ENCODE results near the gene CTSA.
"Not testable (repeated sequence)": the region's sequence is repeated elsewhere in the genome, so short reads cannot be mapped to it uniquely, and the experiment has no call there.

Gene CTSA

DNA sequence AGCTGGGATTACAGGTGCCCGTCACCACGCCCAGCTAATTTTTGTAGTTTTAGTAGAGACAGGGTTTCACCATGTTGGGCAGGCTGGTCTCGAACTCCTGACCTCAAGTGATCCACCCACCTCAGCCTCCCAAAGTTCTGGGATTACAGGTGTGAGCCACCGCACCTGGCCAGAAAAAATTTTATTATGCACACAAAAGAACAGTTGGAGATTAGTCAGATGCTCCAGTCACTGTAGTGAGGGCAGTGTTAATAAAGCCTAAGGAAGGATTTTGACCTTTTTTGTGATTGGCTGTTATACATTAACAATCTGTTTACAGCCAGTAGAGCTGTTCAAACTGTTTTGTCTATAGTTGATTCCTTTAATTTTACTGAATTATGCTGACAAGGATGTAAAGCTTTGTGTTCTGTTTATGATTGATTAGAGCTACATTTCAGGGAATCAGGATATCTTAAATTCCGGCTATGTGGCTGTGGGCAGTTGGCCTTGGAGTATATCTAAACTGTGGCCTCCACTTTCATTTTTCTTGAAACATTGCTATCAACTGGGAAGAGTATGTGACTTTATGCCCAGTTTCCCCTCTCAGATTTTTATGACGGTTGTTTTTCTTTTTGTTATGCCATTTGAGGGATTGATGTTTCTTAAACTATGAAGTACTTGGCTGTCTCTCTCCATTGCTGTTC lies 23.9 kb upstream of the CTSA start:
- DNase-seq, result no peak

DNA sequence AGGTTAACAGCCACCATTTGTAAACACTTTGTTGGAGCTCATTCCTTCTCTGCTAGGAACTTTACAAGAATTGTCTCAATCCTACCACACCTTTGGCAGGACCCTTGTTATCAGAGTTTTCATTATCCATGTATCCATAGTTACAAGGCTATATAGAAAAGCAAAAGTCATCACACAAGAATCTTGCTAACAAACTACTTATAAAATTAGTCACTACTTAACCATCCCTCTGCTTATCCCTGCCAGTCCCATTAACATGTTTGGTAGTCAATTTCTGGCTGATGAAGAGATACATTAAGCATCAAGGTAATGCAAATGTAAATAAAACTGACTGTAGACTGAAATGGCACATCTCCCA lies 23.3 kb upstream of the CTSA start:
- no peak for DNase-seq

DNA sequence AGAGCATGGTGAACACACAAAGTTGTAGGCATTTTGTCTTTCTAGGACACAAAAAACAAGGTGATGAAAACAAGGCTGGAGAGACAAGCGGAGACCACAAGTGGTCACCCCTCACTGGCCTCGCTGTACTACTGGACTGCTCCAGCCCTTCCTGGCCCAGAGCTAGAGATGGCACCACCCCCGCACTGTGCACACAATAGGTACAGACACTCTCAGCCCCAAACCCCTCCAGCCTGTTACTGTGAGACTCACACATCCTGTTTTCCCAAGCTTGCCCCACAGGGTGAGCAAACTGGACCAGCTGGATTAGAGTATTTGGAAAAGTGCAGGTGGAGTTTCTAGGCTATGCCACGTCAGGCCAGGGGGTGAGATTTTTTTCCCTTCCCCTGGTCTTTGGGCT lies 18.5 kb upstream of the CTSA start:
- DNase-seq, result no peak

DNA sequence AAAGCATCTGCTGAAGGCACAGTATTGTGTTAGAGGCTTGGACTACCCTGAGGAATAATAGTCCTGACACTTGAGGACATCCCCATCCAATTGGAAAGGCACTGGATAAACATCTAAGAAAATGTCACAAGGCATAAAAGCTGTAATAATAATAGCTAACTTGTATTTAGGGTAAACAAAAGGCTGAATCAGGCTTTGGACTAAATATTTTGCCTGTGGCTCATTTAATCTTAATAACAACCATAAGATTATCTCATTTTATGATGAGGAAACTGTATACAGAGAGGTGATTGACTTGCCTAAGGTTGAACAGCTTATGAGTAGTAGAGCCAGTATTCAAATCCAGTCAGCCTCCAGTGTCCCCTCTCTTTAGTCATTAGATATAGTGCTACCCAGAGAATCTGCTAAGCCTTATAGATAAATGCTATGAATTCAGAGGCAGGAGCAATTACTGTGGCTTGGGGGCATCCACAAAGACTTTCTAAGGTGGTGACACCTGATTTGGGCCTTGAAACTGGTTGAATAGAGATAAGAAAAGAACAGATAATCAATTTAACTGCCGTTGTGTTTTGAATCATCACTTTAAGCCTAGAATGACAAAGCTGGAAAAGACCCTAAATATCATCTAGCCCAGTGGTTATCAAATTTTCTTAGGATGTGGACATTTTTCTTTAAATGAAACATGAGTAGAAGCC lies 17.6 kb upstream of the CTSA start:
- no peak for DNase-seq

DNA sequence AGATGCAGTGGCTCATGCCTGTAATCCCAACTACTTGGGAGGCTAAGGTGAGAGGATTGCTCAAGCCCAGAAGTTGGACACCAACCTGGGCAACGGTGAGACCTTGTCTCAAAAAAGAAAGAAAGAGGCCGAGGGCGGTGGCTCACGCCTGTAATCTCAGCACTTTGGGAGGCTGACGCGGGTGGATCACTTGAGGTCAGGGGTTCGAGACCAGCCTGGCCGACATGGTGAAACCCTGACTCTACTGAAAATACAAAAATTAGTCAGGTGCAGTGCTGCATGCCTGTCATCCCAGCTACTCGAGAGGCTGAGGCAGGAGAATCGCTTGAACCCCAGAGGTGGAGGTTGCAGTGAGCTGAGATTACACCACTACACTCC lies 17.0 kb upstream of the CTSA start:
- DNase-seq, result not testable (repeated sequence)

DNA sequence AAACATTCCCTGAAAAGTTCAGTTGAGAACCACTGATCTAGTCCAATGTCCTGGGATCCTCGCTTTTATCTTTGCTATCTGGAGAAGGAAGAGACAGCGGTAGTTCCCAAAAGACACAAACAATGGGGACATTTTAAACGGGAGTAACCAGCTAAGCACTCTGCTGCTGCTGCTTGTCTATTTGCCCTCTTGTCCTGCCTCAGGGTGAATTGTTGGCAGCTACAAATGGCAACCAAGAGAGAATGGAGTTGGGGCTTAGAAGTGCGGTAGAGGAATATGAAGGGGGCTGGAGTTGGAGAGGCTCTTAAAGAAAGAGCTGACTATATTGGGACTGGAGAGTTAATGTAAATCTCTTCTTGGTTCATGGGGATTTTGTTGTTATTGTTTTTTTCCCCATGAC lies 16.6 kb upstream of the CTSA start:
- DNase-seq, result no peak

DNA sequence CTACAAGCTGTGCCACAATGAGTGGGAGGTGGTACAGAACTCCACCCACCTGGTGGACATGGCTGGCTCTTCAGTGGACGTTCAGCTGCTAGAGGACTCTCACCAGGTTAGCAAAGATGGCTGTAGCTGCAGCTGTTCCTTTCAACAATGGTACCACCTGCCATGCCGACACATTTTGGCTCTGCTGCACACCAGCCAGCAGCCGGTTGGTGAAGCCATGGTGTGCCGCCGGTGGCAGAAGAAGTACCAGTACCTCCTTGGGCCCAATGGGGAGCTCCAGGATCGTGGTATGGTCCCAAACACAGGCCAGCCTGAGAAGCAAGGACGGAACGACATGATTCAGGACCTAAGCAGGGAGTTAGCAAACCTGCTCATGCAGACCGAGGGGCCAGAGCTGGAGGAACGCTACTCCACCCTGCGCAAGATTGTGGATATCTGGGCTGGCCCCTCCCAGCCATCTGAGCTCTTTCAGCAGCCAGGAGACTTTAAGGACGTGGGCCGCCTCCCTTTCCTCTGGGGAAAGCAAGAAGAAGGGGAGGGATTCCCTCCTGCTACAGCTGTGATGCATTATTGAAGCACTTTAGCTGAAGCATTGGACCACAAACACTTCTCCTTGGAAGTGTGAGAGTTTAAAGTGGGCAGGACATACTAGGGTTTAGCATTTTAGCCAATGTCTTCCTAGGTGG lies 12.9 kb upstream of the CTSA start:
- no peak for DNase-seq

DNA sequence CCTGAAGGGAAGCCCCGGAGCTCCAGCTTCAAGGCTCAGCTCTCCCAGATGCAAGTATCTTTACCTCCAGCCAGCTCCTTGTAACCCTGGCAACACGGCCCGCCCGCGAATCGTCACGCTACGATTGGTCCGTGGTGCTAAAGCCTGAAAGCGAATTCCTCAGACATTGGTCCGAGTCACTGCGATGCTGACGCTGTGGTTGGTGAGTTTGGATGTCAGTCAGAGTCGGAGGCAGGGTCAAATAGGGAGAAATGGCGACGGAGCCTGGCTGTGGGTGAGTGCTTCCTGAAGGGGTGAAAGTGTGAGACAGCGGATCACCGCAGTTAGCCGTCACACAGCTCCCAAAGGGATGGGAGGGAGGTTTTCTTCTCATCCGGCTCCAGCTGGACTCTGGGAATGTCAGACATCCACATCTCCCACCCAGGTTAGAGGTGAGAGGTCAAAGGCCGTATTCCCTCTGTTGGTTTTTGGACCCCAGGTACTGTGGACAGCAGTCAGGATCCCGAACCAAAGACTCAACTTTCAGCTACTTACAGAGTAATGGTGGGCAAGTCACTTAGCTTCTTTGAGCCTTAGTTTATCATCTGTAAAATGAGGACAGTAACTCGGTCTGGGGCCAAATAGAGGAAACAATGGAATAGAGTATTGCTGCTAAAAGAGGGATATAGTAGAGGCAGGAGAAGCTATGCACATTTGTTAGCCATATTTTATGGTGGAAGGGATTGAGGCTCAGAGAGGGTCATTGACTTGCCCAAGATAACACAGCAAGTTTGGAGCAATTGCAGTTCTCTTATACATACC lies 9.9 kb upstream of the CTSA start, which contains the start of gene ZSWIM1:
ZSWIM1 (plus strand) TSS at position 240 of the 801 bp plus-strand sequence. CDS start 1,366 bp downstream, outside the sequence.
- peak; percentile 100 for DNase-seq

DNA sequence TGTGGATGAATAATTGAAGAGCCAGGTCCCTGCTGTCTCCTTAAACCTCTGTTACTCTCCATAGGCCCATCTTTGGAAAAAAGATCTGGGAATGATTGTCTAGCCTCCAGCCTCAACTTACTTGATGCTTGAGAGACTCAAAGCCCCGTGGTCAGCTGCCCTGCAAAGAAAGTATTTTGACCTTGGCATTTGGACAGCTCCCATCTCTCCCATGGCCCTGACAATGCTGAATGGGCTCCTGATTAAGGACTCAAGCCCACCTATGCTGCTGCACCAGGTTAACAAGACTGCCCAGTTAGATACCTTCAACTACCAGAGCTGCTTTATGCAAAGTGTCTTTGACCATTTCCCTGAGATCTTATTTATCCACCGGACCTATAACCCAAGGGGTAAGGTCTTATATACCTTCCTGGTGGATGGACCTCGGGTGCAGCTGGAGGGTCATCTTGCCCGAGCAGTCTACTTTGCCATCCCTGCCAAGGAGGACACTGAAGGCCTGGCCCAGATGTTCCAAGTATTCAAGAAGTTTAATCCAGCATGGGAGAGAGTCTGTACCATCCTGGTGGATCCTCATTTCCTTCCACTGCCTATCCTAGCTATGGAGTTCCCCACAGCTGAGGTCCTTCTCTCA lies 8.6 kb upstream of the CTSA start:
- no peak for DNase-seq

DNA sequence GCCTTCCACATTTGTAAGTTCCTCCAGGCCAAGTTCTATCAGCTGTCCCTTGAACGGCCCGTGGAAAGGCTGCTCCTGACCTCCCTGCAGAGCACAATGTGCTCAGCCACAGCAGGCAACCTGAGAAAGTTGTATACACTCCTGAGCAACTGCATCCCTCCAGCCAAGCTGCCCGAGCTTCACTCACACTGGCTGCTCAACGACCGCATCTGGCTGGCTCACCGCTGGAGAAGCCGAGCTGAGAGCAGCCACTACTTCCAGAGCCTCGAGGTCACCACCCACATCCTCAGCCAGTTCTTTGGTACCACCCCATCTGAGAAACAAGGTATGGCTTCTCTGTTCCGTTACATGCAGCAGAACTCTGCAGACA lies 8.1 kb upstream of the CTSA start:
- DNase-seq, result no peak

DNA sequence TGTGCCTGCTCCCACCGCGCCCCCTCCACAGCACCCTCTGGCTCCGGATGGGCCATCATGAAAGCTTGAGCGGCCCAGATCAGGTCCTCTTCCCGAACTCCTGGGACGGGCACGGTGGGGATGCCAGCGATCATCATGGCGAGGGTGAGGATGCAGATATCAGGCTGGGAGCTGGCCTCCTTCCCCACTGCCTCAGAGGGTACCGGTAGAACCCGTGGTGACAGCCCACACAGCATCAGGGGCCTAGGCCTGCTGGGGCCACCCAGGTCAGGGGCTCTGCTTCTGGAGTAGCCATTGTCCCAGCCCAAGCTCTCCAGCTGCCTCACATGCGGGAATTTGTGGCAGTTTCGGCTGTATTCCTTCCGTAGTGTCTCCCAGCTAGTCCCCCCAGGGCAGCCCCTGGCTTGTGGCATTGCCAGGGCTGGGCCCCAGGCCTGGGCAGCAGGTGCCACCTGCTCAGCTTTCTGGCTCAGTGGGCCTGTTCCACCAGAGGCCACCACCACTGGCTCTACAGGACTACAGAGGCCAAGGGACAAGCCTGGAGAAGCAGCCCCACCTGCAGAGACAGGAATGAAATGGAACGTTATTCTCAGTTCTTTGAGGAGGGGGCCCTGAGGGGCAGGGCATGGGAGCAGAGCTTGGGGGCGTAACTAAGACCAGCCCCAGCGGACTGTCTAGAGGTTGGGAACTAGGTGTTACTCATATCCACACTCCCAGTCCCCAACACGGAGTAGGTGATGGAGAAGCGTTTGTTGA lies 4.4 kb upstream of the CTSA start:
- DNase-seq, result no peak

DNA sequence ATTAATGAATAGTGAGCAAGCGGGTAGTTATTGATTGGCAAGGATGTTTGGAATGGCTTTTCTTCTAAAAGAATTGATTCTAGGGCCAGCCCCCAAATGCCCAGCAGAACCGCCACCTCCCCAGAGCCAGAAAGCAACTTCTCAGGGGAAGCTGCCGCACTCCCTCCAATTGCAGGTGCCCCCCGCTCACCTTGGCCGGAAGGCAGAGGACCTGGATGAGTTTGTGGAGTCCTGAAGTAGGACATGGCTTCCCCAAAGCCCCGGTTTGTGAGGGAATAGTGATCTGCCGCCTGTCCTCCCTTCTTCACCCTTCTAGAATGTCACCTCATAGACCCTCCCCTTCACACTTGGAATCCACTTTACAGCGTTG lies 3.8 kb upstream of the CTSA start, which contains the start of gene SPATA25:
SPATA25 (minus strand) TSS at position 277 of the 370 bp plus-strand sequence; CDS start at position 245, 32 bp downstream.
- DNase-seq, result no peak

DNA sequence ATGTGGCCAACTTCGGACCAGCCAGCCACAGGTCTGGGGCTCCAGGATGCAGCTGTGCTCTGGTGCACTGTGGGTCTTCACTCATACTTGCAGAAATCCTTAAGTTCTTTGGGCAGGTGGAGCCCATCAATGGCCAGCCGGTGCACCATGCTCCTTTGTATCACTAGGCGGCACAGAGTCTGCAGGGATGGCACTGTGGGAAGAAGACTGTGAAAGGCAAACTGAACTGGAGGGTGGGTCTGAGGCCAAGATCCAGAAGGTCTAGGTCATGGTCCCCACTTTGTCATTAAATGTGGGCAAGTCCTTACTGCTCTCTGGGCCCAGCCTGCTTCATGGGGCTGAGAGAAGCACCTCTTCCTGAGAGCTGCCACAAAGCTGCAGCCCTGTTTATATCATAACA lies 2.5 kb upstream of the CTSA start:
- no peak for DNase-seq

DNA sequence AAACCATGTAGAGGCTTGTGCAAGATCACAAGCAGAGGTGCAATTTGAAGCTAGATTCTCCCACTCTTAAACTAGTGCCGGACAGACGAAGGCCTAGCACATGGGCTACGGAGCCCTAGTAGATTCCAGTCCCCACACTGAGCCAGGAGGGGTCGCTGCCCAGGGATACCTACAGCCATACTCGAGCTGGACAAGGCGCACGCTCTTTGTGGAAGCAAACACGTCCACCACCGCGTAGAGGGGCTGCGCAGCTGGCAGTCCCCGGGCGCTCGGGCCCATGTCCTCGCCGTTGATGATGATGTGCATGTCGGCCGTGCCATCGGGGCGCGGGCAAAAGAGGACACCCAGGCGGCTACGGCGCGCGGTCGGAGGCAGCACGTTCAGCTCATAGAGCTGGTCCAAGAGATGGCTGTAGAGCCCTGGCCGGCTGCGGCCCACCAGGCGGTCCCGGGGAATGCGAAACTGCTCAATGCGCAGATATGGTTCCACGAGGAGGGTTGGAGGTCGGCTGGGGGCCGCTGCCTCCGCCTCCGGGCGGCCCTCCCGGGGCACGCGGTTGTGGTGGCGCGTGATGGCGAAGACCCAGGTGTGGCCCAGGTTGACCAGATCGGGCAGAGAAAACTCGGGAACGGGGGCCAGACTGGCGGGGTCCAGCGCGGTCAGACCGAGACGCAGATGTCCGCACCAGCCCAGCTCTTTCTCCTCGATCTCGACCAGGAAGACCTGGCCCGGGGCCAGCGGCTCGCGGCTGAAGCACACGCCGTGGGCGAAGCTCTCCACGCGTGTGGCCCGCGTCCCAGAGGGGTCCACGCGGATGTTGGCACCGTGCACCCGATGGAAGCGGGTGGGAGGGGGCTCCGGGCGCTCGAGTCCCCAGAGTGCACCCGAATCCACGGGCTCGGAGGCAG lies 804 bp upstream of the CTSA start:
- DNase-seq, result peak; percentile 76 to 77

DNA sequence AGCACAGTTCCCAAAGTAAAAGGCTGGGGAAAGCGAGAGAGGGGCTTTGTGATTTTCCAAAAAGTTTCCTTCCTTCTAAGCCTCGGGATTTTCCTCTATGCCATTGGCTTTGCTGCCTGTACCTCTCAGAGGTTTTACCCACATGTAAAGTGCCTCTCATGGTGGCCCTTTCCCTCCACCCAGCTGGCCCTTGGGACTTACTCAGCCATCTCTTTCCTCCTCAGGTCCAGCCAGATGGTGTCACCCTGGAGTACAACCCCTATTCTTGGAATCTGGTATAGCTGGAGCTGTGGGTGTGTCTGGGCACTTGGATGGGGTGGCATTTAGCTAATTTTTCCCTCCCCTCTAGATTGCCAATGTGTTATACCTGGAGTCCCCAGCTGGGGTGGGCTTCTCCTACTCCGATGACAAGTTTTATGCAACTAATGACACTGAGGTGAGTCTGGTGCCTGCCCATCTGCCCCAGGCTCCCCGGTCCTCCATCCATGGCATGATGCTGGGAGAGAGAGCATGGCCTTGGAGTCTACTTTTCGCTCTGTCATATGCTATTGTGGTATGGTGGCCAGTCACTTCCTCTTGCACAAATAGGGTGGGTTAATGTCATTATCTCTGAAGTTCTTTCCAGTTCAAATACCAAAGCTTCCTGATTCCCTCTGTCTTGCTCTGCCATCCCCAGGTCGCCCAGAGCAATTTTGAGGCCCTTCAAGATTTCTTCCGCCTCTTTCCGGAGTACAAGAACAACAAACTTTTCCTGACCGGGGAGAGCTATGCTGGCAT lies 1.1 kb downstream of the CTSA start:
- DNase-seq, result peak; percentile 52 to 59

DNA sequence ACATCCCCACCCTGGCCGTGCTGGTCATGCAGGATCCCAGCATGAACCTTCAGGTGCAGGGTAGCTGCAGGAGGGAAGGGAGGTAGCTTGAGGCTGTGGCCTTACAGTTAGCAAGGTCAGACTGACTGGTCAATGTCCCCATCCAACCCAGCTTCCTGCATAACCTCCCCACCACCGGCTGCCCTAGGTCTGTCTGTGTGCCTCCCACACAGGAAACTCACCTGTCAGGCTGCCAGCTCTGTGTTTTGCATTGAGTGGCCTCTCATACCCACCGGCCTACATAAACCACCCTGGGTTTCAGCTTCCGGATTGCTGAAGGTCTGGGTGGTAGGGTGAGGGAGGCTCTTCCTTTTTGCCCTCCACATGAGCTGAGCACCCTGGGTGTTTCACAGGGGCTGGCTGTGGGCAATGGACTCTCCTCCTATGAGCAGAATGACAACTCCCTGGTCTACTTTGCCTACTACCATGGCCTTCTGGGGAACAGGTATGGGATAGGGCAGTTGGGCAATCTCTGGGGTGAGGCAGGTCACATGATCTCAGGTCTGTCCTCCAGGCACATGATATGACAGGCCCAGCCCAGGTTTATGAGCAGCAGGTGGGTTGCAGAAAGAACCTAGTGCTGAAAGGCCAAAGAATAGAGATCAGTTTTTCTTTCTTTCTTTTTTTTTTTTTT lies 1.8 kb downstream of the CTSA start:
- DNase-seq, result no peak

DNA sequence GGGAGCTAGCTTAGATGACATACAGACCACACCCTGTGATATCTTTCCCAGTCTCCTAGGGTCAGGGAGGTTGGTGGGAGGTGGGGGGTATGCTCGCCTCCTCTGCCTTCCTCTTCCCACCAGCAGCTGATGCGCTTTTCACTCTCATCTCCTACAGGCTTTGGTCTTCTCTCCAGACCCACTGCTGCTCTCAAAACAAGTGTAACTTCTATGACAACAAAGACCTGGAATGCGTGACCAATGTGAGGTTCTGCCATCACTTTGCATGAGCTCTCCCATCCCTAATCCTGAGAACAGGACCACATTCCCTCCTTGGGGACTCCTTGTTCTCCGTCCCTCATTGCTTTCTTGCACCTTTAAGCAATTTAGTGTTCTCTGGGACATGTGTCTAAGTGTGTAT lies 2.7 kb downstream of the CTSA start:
- no peak for DNase-seq

DNA sequence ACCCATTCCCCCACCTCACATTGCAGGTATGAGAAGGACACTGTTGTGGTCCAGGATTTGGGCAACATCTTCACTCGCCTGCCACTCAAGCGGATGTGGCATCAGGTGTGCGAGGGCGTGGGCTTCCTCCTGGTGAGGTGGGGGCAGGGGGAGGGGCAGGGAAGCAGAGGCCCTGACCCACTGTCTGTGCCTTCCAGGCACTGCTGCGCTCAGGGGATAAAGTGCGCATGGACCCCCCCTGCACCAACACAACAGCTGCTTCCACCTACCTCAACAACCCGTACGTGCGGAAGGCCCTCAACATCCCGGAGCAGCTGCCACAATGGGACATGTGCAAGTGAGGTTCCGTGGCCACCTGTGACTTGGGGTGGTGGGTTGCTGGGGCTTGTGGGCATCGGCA lies 3.7 kb downstream of the CTSA start:
- DNase-seq, result no peak

DNA sequence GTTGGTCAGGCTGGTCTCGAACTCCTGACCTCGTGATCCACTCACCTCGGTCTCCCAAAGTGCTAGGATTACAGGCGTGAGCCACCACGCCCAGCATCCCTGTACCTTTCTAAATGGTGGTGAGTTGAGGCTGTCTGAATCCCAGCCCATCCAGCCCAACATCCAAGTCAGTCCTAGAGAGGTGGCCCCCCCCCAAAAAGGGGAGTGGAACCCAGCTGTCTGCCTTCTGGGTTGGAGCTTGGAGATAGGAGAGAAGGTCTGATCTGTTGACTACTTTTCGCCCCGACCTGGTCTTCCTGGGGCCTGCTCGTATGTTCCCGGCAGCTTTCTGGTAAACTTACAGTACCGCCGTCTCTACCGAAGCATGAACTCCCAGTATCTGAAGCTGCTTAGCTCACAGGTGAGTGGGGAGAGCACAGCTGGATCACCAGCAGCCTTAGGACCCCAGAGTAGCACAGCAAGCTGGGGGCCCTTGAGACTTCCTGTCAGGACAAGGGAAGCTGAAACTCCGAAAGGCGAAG lies 5.6 kb downstream of the CTSA start:
- DNase-seq, result no peak
